ENCODE measurements around the gene PAQR6. TPM values are rescaled to one million over a fixed set of nuclear protein-coding genes. Genes with fewer than 3 reads are reported as not detected.

Gene PAQR6
- total and polyA plus RNA-seq, 2 of the 4 experiments (the other 2 are of a cell fraction) = under 0.01 to 0.67 TPM

DNA sequence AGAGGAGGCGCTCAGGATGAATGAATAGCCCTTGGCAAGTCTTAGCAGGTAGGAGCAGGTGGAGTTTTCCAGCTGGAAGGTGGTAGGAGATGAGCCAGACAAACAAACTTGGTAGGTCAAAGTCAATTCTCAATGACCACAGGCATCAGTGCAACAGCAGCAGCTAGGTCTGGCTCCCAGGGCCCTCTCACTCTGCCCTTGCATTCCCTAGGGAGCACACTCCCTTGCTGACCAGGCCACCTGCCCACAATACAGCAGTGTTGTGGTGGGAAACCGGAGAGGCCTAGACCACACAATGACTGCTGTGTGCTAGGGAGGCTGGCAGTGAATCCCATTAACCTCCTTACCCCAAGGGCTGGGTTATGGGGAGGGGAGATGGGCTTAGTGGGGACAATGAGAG is 13.0 kb upstream of the PAQR6 start:
- Histone ChIP-seq H2AK5ac (ENCODE audit: low read depth, low read length) (no peak overlapping the region), H3K56ac (ENCODE audit: extremely low read depth, insufficient read depth, low read length) (no peak overlapping the region), H2BK15ac (ENCODE audit: low read depth, low read length) (no peak overlapping the region), H4K5ac (ENCODE audit: low read depth, low read length) (no peak overlapping the region), H3K27ac (ENCODE audit: insufficient read depth, low read length) (no peak overlapping the region), H3K23ac (ENCODE audit: low read depth, low read length) (no peak overlapping the region), H3K4me3 (ENCODE audit: insufficient read depth, low read depth, low read length) (no peak overlapping the region), H3K79me1 (ENCODE audit: low read depth in 1 of 2, low read length in 2 of 2) (peaks cover 14 to 38% of the 10 kb centered on the region in 2 experiments), H3K4me2 (ENCODE audit: low read depth, low read length) (no peak overlapping the region), H3K4ac (ENCODE audit: low read depth, low read length) (no peak overlapping the region), H3K9me3 (ENCODE audit: control insufficient read depth, insufficient read depth, low read length) (no peaks in the 10 kb centered on the region), H4K91ac (ENCODE audit: insufficient read depth, low read depth, low read length) (no peak overlapping the region), H3K27me3 (ENCODE audit: control insufficient read depth, insufficient read depth, low read length) (no peaks in the 10 kb centered on the region), H2BK5ac (ENCODE audit: low read depth, low read length, poor library complexity, severe bottlenecking) (no peak overlapping the region), H2BK20ac (ENCODE audit: low read depth, low read length) (no peak overlapping the region), H3K4me1 (ENCODE audit: control insufficient read depth, insufficient read depth, low read length) (peaks cover 9% of the 10 kb centered on the region), H4K8ac (ENCODE audit: low read depth in 2 of 2, low read length in 2 of 2) (no peak overlapping the region), H2BK120ac (ENCODE audit: low read depth, low read length) (no peak overlapping the region), H3K18ac (ENCODE audit: low read depth, low read length) (no peak overlapping the region), H4K20me1 (ENCODE audit: insufficient read depth, low read length) (peaks cover 24% of the 10 kb centered on the region), H2AK9ac (replicated peaks; ENCODE audit: low read depth, low read length, poor library complexity) (no peak overlapping the region), H3K9ac (ENCODE audit: low read depth, low read length) (no peak overlapping the region), H2AFZ (replicated peaks; ENCODE audit: low read length, poor library complexity) (no peak overlapping the region), H3K9me1 (ENCODE audit: insufficient read depth, low read length) (peaks cover 9% of the 10 kb centered on the region; the same call in 1 of the 2 replicates), H3K36me3 (ENCODE audit: control insufficient read depth, insufficient read depth, low read length) (peaks cover 76% of the 10 kb centered on the region), H3K14ac (replicated peaks; ENCODE audit: low read depth, low read length) (no peak overlapping the region)
- WGBS, 2 experiments (ENCODE audit: extremely low coverage in 2 of 2, insufficient read length in 1 of 2) = no CpG with 5 or more reads among the region's 2 CpGs
- no peak for ATAC-seq (ENCODE audit: low read depth)
- ChIA-PET CTCF (no interaction called here), POLR2A (ENCODE audit: unreplicated experiment) (no interaction called here)
- in situ Hi-C loops (cut with MboI; ENCODE audit: low sequenced_read_pairs) (no loop called here), dilution Hi-C loops (cut with HindIII; ENCODE audit: low sequenced_read_pairs, unreplicated experiment) (no loop called here), intact Hi-C loops (cut with micrococcal nuclease) (no loop called here)
- no peak for DNase-seq
- BruUV-seq (replicated peaks) = no TSS peak
- TF ChIP-seq RAD21 (IDR thresholded peaks at IDR 0.05; ENCODE audit: low read length) = no peak
- TF ChIP-seq POLR2A (IDR thresholded peaks at IDR 0.05; ENCODE audit: low read depth, low read length) = no peak
- no peak for TF ChIP-seq CEBPB (IDR thresholded peaks at IDR 0.05; ENCODE audit: low read depth, low read length)
- TF ChIP-seq, protein P1, sequence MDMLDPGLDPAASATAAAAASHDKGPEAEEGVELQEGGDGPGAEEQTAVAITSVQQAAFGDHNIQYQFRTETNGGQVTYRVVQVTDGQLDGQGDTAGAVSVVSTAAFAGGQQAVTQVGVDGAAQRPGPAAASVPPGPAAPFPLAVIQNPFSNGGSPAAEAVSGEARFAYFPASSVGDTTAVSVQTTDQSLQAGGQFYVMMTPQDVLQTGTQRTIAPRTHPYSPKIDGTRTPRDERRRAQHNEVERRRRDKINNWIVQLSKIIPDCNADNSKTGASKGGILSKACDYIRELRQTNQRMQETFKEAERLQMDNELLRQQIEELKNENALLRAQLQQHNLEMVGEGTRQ (IDR thresholded peaks at IDR 0.05; ENCODE audit: low read depth, low read length) = no peak
- TF ChIP-seq NFE2L2 (IDR thresholded peaks at IDR 0.05; ENCODE audit: low read depth, low read length) = no peak
- TF ChIP-seq MXI1 (IDR thresholded peaks at IDR 0.05; ENCODE audit: borderline replicate concordance, low read depth, low read length) = no peak
- no peak for TF ChIP-seq FOS (IDR thresholded peaks at IDR 0.05; ENCODE audit: low read depth, low read length)
- no peak for TF ChIP-seq CHD1 (IDR thresholded peaks at IDR 0.05; ENCODE audit: low read depth, low read length)
